SK-N-MC (cell line): ENCODE data around the gene PTPRN2.

Experiments
- EZH2 ChIP-seq: fragments of 200-600 bp; sonication (generic); IDR thresholded peaks from one replicate; pipeline ENCODE4 v1.6.1; 2017; ENCODE audit warnings: antibody characterized with exemption
- POLR2AphosphoS5 ChIP-seq: IDR thresholded peaks from 2 replicates; pipeline ENCODE4 v1.6.1; 2012; ENCODE audit warnings: mild to moderate bottlenecking, low read depth, low read length, borderline replicate concordance

- TF ChIP-seq EZH2 (no peak), POLR2AphosphoS5 (no peak)
Measured at GRCh38 chr7:157803906-157804305, 783.7 kb downstream of the PTPRN2 start.
